IPS-18a (cell line): ENCODE measurements around the gene NUDT5.
"Not testable (repeated sequence)": the region's sequence is repeated elsewhere in the genome, so short reads cannot be mapped to it uniquely, and the experiment has no call there.

Source experiments
- H3K27ac ChIP-seq: one replicate; pipeline ENCODE4 v1.5.1; 2013; ENCODE audit warnings: low read length
- H3K27me3 ChIP-seq: one replicate; pipeline ENCODE4 v1.6.1; 2013; ENCODE audit warnings: mild to moderate bottlenecking, low read length; ENCODE audit not compliant: control insufficient read depth, insufficient read depth
- H3K36me3 ChIP-seq: one replicate; pipeline ENCODE4 v1.6.1; 2013; ENCODE audit warnings: low read depth, low read length; ENCODE audit not compliant: control insufficient read depth
- H3K4me1 ChIP-seq: one replicate; pipeline ENCODE4 v1.6.1; 2013; ENCODE audit warnings: low read depth, low read length; ENCODE audit not compliant: control insufficient read depth
- H3K4me3 ChIP-seq: one replicate; pipeline ENCODE4 v1.5.1; 2013; ENCODE audit warnings: low read length
- H3K9ac ChIP-seq: one replicate; pipeline ENCODE4 v1.6.1; 2013; ENCODE audit warnings: mild to moderate bottlenecking, low read length, moderate library complexity
- H3K9me3 ChIP-seq: one replicate; pipeline ENCODE4 v1.6.1; 2013; ENCODE audit warnings: low read depth, low read length; ENCODE audit not compliant: control insufficient read depth

Gene NUDT5

DNA sequence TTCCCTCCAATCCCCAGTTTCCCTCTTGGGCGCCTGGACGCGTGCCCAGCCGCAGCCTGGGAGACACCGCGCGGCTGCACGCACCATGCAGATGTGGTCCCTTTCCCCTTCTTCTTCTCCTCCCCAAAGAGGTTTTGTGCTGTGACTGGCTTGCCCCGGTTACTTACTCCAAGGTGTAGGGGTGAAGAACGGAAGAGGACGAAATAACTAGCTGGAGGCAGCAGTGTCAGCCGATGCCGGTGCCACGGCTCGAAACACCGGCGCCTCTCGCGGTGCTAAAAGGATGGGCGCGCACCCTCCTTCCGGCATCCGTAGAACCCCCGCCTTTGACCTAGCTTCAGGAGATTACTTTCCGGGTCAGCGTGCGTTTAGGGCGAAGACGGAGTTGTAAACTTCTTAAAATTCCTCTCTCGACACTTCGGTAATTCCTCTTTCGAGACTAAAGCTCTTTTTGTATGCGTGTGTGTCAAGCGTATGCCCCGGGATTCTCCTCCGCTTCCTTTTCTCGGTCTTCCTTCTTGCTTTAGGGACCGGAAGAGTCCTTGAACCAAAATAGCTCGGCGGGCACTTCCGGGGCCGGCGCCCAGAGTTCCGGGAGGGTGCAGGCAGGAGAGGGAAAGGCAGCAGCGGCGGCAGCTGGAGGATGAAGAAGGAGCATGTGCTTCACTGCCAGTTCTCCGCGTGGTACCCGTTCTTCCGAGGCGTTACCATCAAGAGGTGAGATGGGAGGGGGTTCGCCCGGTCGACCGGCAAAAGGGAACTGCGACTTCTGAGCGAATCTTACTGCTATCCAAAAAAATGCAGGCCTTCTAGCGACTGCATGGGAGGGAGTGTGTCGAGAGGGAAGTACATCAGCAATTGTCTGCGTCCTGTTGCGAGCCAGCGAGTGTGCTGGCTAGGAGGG is at the start of gene NUDT5, which contains the start of gene CDC123:
TSS of gene NUDT5 (minus strand) at position 289 of the 904 bp plus-strand sequence. CDS start 9,600 bp downstream, outside the sequence.
TSS of gene CDC123 (plus strand) at position 586 of the 904 bp plus-strand sequence. CDS start at position 644, 58 bp downstream.
- Histone ChIP-seq H3K4me1 (peaks cover 5% of the 10 kb centered on the region), H3K27ac (peak within 1 kb of the TSS; percentile 93), H3K4me3 (peak within 1 kb of the TSS; percentile 88), H3K36me3 (peaks cover 13% of the 10 kb centered on the region), H3K9me3 (no peaks in the 10 kb centered on the region), H3K9ac (peak within 1 kb of the TSS; percentile 80), H3K27me3 (no peaks in the 10 kb centered on the region)

DNA sequence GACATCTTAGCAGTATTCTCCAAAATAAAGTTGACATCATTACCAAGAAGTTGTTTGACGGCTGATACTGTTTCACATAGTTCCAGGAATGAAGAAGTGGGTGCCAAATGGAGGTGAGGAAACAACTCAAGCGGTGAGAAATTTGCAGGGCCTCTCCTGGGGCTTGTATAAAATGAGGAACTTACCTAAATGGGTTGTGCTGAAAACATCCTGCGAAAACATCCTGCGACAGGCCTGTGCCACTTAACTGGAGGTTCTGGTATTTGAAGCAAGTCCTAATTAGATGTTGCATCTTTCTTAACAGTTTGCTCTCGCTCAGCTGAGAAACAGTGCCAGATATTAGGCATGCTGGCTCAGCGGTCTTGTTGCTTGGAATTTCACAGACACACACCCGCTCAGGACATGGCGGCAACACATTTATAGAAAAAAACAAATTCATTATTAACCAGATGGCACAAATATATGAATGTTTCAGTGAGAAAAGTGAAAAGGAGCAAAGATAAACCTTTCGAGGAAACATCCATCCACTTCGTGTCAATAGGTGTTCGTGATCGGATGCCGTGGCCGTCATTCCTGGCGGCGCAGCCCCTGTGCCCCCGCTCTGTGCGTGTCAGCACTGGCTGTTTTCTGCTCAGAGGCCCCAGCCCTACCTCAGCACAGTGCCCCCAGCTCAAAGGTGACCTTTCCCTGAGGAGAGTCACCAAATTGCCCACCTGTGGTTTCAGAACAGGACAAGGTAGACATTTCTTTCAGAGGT is 48.4 kb upstream of the NUDT5 start:
- Histone ChIP-seq H3K9me3 (no peaks in the 10 kb centered on the region), H3K36me3 (peaks cover 57% of the 10 kb centered on the region), H3K4me3 (no peak overlapping the region), H3K9ac (no peak overlapping the region), H3K27ac (no peak overlapping the region), H3K27me3 (no peaks in the 10 kb centered on the region), H3K4me1 (no peaks in the 10 kb centered on the region)

DNA sequence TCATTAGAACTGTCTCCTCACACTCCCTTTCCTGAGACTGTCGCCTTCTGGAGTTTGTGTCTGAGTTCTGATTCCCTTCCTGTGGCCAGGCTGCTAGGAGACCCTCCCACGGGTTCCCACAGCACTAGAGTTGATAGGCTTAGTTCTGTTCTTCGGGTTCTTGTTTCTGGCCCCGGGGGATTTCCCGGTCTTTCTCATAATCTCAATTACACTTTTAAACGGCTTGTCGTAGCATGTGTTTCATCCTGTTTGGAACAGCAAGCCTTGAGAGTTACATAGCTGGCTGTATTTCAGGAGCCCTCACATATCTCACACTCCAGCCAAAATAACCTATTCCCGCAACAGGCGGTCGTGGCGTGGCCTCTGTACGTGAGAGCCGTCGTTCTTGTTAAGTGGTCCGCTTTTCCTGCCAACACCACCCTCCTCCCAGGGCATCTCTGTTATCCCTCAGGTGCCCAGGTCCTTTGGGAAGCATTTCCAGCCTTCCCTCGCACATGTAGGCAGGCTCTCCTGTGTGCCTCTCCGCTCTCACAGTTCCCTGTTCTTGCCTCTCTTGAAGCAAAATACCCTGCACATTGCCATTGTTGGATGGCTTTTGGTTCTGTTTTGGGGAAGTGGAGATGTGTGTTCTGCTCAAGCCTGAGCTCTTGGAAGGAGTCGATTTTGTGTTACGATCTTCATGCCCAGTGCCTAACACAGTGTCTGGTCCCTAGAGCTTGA is 46.3 kb upstream of the NUDT5 start:
- Histone ChIP-seq H3K9me3 (no peaks in the 10 kb centered on the region), H3K36me3 (peaks cover 67% of the 10 kb centered on the region), H3K4me1 (no peaks in the 10 kb centered on the region), H3K9ac (no peak overlapping the region), H3K4me3 (no peak overlapping the region), H3K27ac (no peak overlapping the region), H3K27me3 (no peaks in the 10 kb centered on the region)

DNA sequence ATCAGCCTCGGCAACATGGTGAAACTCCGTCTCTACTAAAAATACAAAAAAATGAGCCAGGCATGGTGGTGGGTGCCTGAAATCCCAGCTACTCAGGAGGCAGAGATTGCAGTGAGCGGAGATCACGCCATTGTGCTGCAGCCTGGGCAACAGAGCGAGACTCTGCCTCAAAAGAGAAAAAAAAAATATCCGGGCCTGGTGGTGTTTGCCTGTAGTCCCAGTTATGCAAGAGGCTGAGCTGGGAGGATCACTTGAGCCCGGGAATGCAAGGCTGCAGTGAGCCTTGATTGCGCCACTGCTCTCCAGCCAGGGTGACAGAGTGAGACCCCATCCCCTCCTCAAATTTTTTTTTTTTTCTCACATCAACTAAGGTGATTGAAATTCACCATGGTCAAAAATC is 43.1 kb upstream of the NUDT5 start:
- Histone ChIP-seq H3K4me1 (no peaks in the 10 kb centered on the region), H3K9me3 (no peaks in the 10 kb centered on the region), H3K27ac (no peak overlapping the region), H3K9ac (no peak overlapping the region), H3K27me3 (no peaks in the 10 kb centered on the region), H3K36me3 (peaks cover 68% of the 10 kb centered on the region), H3K4me3 (no peak overlapping the region)

DNA sequence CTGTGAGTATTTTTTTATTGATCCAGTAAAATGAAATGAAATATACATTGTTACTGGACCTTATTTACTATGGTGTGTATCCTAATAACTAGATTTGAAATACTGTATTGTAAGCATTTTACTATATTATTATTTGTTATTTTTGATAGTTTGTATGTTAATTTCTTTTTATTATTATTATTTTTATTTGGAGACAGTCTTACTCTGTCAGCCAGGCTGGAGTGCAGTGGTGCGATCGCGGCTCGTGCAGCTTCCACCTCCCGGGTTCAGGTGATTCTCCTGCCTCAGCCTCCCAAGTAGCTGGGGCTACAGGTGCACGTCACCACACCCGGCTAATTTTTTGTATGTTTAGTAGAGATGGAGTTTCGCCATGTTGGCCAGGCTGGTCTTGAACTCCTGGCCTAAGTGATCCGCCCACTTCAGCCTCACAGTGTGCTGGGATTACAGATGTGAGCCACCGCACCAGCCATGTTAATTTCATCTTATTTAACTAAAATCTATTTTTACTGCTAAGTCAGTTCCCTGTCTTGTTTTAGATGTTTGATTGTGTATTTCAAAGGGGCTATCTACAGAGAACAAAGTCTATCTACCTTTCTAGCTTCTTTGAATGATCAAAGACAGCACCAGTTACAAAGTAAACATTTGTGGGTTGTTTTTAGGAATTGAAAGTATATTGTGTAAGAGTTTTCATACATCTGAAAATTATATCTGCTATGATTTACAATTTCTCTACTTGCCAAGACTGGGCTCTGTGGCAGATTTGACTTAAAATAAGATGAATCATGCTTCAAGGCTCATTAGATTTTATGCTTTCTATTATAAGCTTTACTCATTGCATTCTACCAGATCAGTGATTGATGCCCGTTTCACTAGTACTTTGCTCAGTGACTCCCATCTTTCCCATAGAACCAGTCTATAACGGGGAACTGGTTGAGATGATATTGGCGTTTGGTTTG is 41.9 kb upstream of the NUDT5 start:
- no peaks in the 10 kb centered on the region for H3K4me1 ChIP-seq
- H3K9ac ChIP-seq, result no peak overlapping the region
- no peaks in the 10 kb centered on the region for H3K9me3 ChIP-seq
- H3K27me3 ChIP-seq, result no peaks in the 10 kb centered on the region
- H3K27ac ChIP-seq, result no peak overlapping the region
- H3K4me3 ChIP-seq, result no peak overlapping the region
- H3K36me3 ChIP-seq, result peaks cover 65% of the 10 kb centered on the region

DNA sequence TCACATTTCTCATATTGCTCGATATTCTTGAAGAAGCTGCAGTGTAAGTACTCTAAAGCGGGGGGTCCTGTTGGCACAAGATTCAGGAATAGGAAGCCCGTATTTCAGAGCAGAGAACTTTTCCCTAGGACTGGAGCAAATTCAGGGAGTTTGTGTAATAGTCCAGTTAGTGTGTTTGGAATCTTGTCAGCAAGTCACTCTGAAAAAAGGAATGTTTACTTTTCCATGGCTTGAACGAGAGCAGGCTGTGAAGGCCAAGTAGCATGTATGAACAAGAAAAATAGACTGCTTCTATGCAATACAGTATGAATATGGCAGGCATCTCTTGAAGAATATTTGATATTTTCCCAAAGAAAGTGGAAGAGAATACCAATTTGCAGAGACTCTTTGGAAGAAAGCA is 40.1 kb upstream of the NUDT5 start:
- no peaks in the 10 kb centered on the region for H3K27me3 ChIP-seq
- H3K4me1 ChIP-seq, result no peaks in the 10 kb centered on the region
- no peaks in the 10 kb centered on the region for H3K9me3 ChIP-seq
- no peak overlapping the region for H3K27ac ChIP-seq
- no peak overlapping the region for H3K4me3 ChIP-seq
- H3K9ac ChIP-seq, result no peak overlapping the region
- peaks cover 70% of the 10 kb centered on the region for H3K36me3 ChIP-seq

DNA sequence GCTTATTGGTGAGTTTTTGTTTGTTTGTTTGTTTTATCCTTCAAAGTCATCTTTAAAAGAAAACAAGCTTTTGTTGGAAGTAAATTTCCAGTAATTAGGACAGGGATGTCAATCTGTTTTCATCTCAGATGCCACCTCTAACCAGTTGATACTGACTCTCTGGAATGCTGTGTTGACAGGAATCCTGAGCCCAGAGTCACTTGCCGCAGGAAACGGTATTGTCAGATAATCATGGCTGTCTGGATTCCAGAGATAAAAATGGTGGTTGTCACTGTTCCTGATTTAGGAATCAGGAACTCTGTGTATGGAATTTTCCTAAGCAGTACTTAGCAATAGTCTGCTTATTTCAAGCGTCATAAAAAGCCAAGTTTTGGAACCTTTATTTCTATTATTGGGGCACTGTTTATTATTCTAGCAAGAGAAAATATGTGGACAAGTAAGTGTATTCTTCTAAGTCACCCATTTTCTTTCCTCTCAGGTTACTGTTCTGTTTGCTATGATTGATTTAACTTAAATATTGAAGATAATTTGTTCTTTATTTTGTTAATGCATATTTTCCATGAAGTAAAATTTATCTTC is 39.5 kb upstream of the NUDT5 start:
- Histone ChIP-seq H3K4me1 (no peaks in the 10 kb centered on the region), H3K9ac (no peak overlapping the region), H3K27ac (no peak overlapping the region), H3K9me3 (no peaks in the 10 kb centered on the region), H3K27me3 (no peaks in the 10 kb centered on the region), H3K4me3 (no peak overlapping the region), H3K36me3 (peaks cover 69% of the 10 kb centered on the region)

DNA sequence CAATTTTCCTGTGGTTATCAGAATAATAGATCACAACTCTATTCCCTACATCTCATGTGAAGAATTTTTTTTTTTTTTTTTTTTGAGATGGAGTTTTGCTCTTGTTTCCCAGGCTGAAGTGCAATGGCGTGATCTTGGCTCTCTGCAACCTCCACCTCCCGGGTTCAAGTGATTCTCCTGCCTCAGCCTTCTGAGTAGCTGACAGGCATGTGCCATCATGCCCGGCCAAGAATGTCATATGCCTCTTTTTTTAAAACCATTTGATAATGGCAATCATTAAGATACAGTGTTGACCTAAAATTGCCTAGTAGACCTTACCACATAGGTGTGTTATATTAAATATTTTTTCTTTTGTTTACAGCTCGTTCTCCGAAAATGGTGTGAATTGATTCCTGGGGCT is 39.0 kb upstream of the NUDT5 start:
- not testable (repeated sequence) for H3K27me3 ChIP-seq, H3K4me3 ChIP-seq, H3K9me3 ChIP-seq, H3K9ac ChIP-seq, H3K27ac ChIP-seq, H3K4me1 ChIP-seq
- H3K36me3 ChIP-seq, result peaks cover 70% of the 10 kb centered on the region

DNA sequence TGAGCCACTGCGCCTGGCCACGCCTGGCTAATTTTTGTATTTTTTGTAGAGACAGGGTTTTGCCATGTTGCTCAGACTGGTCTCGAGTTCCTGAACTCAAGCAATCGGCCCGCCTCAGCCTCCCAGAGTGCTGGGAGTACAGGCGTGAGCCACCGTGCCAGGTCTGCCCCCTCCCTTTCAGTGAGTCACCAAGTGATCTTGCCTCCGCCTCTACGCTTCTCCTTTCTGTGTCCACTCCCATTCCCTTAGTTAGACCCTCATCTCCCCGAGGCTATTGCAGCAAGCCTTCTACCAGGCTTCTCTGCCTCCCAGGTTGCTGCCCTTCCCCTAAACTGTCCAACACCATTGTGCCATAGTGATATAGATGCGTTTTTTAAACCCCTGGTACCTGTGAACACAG is 33.2 kb upstream of the NUDT5 start:
- Histone ChIP-seq H3K9ac (no peak overlapping the region), H3K36me3 (peaks cover 43% of the 10 kb centered on the region), H3K27ac (no peak overlapping the region), H3K4me3 (no peak overlapping the region), H3K9me3 (no peaks in the 10 kb centered on the region), H3K27me3 (no peaks in the 10 kb centered on the region), H3K4me1 (no peaks in the 10 kb centered on the region)

DNA sequence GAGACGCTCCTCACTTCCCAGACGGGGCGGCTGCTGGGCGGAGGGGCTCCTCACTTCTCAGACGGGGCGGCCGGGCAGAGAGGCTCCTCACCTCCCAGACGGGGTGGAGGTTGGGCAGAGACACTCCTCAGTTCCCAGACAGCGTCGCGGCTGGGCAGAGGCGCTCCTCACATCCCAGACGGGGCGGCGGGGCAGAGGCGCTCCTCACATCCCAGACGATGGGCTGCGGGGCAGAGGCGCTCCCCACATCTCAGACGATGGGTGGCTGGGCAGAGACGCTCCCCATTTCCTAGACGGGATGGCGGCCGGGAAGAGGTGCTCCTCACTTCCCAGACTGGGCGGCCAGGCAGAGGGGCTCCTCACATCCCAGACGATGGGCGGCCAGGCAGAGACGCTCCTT is 30.7 kb upstream of the NUDT5 start:
- H3K9ac ChIP-seq, H3K4me1 ChIP-seq, H3K9me3 ChIP-seq, H3K27ac ChIP-seq, H3K4me3 ChIP-seq, H3K27me3 ChIP-seq: not testable (repeated sequence)
- H3K36me3 ChIP-seq, result peaks cover 37% of the 10 kb centered on the region
